HG03045 (cell line): ENCODE data around the gene TSHR.
A peak's percentile ranks its signal among the peaks of the same experiment; 100 is the strongest.
"Not testable (repeated sequence)": the region's sequence is repeated elsewhere in the genome, so short reads cannot be mapped to it uniquely, and the experiment has no call there.

Experiments used
- ATAC-seq: cut with Tn5 transposase; IDR thresholded peaks from one replicate; pipeline ENCODE4 v1.9.1; 2021; ENCODE audit warnings: mild to moderate bottlenecking, moderate library complexity; ENCODE audit not compliant: unreplicated experiment

Gene TSHR

DNA sequence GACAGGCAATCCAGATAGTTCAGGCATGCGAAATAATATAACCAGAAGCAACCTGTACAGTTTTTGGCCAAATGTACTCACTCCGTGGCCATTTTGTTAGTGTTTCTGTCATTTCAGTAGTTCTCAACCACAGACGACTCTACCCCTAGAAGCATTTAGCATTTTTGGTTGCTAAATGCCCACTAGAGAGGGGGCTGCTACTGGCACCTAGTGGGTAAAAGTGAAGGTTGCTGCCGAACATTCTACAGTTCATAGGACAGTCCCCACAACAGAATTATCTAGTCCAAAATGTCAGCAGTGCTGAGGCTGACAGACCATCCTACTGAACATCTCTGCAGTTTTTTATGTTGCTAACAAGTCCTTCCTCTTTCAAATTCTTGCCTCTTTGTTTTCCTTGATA lies 107.4 kb downstream of the TSHR start:
- no peak for ATAC-seq

DNA sequence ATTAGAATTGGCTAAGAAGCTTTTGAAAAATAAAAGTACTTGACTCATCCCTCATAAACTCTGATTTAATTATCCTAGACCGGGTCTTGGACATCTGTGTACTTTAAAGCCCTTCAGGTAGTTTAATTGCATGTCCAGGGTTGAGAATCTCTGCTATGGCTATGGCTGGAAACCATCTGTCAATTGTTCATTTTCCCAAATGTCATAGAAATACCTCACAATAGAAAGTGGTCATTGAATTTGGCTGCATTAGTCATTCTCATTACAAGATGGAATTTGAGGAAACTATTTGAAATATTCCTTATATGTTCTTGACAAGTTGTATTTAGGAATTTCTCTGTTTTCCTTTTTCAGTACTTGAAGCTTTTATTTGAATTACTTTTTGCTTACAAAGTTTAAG lies 111.3 kb downstream of the TSHR start:
- no peak for ATAC-seq

DNA sequence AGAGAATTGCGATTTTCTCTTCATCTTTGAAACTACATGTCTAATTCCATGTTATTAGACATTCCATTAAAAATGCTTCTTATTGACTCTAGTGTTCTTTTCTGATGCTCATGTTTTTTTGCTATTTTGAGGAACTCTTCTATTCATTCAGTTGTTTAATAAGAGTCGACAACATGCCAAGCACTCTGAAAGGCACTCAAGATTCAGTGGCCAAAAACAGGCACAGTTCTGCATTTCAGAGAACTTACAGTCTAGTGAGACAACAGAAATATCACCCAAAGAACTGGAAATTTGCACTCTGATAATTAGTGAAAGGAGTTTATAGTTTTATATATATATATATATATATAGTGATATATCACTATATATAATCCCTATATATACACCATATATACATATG lies 111.7 kb downstream of the TSHR start:
- ATAC-seq, result no peak

DNA sequence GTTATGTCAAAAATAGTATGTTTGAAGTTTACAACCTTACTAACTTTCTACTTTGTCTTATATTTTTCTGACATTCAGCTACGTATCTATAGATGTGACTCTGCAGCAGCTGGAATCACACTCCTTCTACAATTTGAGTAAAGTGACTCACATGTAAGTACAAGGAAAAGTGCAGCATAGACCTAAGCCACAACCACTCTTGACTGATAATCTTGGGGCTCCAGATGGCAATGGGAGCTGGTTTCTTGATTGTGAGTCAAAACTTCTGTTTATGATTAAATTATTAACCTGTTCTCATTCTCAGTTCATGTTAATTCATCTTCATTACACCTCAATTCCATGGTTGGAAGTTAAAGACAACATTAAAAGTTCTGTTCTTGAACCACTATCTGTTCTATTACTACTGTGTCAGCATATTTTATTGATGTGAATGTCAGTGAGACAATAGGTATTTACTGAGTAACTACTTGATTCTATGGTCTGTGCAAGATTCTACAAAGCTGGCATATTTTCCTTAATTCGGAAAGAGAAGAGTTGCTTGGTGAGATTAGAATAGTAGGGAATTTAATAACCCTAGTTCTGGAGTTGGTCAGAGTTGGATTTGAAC lies 112.9 kb downstream of the TSHR start:
- ATAC-seq, result no peak

DNA sequence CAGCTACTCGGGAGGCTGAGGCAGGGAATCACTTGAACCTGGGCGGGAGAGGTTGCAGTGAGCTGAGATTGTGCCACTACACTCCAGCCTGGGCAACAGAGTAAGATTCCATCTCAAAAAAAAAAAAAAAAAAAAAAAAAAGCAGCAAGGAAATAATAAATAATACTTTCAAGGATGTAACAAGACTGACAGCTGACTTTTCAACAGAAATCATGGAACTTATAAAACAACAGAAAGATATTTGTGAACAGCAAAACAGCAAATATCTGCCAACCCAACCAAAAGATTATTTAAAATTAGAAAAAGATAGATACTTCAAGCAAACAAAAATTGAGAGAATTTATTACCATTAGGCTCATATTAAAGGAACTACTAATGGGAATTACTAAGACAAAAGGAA lies 115.1 kb downstream of the TSHR start:
- no peak for ATAC-seq

DNA sequence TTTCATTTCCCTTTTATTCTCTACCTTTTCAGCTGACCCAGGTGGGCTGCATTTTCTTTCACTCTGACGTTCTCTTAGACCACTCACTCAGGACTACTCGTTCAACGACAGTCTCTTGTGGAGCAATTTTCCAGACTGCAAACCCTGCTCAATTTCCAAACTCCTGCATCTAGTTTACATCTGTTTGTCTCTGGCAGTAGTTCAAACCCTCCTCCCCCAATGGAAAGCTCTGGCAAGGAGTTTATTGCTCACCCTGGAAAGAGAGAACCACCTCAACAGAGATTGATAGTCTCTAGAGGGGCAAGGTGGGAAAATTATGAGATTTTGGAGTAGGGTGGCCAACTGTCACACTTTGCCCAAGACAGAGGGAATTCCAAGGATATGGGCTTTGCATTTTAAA lies 130.2 kb downstream of the TSHR start:
- no peak for ATAC-seq

DNA sequence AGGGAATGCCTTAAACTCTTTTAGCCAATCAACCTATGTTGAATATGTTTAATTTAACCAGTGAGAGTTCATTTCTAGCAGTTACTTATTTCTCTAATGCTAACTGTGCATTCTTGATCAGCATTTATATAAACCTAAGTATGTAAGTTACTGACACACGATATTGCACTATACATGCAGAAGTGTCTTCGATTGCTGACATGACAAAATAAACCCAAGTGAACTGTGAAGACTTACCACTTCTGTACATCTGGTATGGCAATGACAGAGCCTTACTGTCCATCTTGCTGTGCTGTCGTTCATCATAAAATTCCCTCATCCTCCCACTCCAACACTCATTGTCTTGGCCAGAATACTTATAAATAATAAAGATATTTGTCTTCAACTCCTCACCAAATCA lies 131.8 kb downstream of the TSHR start:
- no peak for ATAC-seq

DNA sequence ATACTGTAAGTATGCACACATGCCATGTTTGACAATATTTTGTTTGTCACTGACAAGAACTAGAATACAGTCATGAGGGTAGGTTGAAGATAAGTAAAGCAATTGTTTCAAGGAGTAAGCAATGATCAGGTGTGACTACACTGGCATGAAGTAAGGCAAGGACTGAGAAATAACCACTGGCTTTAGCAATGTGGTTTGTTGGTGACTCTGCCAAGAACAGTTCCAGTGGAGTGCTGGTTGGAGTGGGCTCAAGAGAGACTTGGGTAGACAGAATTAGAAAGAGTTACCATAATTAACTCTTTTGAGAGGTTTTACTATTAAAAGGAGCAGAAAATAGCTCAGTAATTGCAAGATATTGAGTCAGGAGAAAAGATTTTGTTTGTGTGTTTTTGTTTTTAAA lies 135.7 kb downstream of the TSHR start:
- ATAC-seq, result no peak

DNA sequence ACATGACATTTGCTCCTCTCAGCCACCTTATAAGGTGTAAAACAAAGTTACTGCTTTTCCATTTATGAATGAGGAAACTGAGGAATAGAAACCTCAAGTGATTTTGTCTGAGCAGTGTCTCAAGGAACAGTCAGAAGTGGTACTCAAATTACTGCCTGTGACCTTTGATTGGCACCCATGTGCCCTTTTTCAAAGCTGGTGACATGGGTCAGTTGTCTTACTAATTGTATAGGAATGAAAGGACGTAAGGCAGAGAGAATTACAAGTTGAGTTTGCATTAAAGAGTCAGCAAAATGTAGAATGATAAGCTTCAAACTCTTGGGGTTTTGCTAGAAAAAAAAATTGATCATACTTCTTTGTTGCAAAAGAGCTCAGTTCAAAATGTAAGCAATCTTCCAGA lies 136.2 kb downstream of the TSHR start:
- ATAC-seq, result no peak

DNA sequence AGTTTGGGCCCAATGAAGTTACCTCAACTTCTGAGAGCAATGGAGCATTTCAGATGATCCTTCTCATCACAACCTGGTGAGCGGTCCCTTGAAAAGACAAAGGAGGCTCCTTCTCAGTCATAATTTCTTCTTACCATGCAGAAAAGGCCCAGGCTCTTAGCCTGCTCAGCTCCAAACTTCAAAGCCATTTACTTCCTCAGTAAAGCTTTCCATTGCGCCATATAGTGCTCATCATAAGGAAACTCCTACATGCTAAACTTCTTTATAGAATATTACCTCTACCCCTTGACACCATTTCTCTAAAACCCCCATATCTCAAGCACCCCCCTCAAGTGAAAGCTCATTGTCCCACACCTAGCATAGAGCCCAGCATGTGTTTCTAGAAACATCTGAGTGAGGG lies 138.2 kb downstream of the TSHR start:
- no peak for ATAC-seq

DNA sequence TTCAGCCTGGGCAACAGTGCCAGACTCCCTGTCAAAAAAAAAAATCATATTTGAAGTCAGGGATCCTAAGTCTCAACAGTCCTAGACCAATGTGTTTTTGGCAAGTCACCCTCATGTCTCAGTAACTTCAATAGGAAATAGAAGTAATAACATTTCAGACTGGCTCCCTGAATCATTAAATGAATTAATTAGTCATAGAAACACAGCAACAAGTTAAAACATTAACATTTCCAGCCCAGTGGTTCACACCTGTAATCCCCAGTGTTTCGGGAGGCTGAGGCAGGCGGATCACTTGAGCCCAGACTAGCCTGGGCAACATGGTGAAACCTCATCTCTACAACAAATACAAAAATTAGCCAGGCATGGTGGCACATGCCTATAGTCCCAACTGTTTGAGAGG lies 140.1 kb downstream of the TSHR start:
- ATAC-seq, result no peak

DNA sequence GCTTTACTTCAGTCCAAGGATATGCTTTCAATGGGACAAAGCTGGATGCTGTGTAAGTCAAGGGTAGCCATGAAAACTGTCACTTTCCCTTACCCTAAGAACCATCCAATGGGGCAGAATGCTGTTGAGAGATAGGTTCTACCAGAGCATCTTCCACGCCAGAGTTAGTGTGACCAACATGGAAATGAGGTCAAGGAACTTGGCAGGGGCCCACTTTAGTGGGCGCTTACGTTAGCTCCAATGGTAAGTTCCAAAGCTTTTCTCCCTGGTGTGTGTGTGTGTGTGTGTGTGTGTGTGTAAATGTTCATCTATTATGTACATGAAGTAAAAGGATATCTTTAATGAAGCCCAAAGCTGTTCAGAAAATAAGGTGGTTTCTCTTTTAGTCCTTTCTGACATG lies 141.2 kb downstream of the TSHR start:
- ATAC-seq, result no peak

DNA sequence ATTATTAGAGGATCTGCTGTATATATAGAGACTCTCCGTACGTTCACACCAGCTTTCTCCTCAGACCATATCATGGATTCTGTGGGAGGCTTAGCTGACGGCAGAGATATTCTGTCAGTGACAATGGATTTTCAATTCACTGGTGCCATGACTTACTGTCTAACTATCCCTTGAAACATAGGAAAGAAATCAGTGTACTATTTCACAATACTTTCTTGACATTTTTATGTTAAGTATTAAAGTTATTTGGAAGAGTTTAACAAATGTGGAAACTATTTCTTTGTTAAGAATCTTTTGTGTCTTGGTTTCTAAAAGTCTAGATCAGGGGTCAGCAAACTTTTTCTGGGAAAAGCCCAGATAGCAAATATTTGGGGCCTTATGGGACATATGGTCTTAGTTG lies 146.8 kb downstream of the TSHR start:
- ATAC-seq, result no peak

DNA sequence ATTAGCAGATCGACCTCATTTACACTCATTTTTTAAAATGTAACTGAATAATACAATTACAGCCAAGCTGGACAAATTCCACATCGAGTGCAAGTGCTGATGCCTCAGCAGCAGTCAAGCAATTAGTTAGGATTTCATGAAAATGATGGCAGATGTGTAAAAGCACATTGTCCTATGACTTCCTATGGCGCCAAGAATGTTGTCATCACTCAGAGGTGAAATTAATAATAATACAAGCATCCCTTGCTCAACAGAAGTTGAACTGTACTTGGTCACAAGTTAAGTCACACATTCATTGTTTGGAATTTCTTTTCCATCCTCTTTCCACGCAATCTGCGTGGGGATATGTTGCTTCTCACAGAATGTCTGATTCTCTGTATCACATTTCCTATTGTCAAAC lies 148.0 kb downstream of the TSHR start:
- no peak for ATAC-seq

DNA sequence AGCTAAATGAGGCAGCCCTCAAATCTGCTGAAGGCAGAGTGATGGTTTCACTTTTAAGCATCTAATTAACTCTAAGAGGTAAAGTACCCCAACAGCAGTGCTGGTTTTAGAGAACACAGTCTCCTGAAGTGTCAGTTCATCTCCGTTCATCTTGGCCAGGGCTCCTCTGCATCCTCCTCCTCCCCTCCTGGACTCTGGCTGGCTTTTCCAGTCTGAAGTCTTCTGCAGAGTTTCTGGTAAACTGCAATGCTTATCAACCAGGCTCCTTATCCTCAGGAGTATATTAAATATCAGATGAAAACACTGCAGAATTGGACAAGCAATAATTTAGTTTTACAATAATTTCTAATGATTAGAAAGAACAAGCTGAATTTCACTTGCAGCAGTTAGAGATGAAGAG lies 150.0 kb downstream of the TSHR start:
- no peak for ATAC-seq

DNA sequence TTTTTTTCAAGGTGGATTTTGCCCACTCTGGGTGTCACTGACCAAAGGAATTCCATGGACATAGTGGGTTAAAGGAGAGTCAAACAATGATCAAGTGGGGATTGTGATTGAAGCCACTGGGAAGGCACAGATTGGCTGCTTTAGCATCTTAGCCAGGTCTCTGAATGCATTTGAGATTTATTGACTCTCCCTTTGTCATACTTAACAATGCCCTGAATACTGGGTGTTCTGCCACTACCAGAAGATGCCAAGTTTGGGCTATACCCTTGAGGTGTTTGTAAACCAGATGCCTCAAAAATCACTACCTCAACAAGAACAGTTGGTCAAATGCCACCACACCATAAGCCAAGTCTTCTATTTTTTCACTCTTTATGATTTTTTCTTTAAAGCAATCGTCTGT lies 150.5 kb downstream of the TSHR start:
- no peak for ATAC-seq

DNA sequence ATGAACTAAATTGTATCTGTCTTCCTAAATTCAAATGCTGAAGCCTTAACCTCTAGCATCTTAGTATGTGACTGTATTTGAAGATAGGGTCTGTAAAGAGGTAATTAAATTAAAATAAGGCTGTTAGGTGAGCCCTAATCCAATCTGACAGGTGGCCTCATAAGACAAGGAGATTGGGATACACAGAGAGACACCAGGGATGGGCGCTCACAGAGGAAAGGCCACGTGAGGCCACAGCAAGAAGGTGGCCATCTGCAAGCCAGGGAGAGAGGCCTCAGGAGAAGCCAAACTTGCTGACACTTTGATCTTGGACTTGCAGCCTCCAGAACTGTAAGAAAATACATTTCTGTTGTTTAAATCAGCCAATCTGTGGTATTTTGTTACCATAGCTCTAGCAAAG lies 154.8 kb downstream of the TSHR start:
- no peak for ATAC-seq

DNA sequence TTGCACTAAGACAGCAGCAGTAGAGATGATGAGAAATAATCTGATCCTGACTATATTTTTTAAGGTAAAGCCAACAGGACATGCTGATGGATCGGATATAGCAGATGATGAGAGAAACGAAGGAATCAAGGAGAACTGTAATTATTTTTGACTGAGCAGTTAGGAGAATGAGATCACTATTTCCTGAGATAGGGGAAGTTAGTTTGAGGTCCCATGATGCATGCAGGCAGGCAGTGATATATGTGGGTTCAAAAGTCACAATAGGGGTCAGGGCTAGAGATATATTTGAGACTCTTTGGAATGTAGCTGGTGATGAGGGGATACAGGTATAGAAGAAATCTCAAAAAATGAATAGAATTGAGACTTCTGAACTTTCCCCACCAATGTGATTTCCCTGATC lies 157.8 kb downstream of the TSHR start:
- no peak for ATAC-seq

DNA sequence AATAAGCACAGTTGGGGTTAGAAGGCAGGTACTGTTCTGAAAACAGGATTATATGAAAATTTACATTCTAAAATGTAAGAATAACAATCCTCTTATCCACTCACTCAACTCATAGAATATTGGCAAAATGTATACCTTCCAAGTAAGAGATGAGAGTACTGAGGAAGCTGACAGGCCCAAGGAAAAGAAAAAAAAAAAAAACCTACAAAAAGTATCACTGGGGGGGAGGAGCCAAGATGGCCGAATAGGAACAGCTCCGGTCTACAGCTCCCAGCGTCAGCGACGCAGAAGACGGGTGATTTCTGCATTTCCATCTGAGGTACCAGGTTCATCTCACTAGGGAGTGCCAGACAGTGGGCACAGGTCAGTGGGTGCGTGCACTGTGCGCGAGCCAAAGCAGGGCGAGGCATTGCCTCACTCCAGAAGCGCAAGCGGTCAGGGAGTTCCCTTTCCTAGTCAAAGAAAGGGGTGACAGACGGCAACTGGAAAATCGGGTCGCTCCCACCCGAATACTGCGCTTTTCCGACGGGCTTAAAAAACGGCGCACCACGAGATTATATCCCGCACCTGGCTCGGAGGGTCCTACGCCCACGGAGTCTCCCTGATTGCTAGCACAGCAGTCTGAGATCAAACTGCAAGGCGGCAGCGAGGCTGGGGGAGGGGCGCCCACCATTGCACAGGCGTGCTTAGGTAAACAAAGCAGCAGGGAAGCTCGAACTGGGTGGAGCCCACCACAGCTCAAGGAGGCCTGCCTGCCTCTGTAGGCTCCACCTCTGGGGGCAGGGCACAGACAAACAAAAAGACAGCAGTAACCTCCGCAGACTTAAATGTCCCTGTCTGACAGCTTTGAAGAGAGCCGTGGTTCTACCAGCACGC lies 158.8 kb downstream of the TSHR start:
- not testable (repeated sequence) for ATAC-seq

DNA sequence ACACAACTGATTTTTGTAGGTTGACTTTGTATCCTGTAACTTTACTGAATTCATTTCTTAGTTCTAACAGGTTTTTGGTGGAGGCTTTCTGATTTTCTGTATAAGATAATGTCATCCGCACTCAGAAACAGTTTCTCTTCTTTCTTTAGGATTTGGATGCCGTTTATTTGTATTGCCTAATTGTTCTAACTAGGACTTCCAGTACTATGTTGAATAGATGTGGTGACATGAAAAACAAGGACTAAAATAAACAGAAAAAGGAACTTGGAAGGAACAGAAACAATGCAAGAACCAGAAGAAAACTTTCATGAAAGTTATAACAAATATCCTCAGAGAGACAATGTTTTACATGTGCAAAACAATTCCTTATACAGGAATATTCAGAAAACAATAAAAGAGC lies 165.1 kb downstream of the TSHR start:
- no peak for ATAC-seq

DNA sequence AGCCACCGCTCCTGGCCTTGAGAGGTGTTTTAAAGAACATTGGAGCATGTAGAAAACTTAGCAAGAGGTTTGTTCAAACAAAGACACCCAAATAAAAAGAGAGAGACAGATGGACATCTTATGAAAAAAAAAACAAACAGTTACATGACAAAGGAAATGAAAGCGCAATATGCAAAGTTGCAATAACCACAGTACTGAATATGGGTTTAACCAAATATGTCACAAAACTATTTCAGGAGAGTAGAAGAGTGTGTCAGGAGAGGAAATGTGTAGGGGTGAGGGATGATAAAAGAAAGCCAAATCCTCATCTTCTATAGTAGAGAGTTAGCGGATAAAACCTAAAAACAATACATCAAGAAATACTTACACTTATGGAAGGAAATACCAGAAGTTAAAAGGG lies 166.9 kb downstream of the TSHR start:
- peak; percentile 99 for ATAC-seq

DNA sequence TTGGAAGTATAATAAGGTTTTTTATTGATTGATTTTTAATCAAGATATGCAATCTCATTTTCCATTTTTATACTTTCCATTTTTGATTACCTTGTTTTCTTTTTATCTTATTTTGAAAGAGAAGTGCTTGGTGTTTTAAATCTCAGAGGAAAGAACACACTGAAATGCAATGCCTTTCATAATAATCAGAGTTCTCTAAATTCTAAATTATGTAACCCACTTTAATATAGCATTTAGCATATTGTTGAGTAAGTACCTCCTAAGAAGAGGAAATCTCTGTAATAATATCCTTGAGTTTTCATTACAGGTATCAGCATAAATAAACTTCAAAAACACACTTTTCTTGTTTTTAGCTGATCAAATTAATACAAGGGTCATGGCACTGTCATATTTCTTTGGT lies 168.4 kb downstream of the TSHR start:
- no peak for ATAC-seq

DNA sequence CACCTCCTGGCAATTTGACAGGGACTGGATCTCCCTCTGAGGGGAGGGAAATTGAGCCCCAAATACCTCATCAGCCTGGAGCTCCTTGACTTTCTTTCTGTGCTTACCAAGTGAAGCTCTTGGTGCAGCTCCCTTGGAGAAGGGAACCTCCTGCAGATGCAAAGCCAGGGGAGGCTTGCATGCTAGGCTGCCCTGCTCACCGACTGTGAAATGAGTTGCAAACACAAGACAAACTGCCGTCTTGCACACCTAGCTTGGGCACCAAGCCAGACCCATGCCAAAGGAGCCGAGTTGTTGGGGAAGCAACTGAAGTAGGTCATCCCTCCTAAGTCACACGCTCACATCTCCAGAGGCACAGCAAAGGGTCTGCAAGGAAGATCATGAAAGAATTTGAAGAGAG lies 170.1 kb downstream of the TSHR start:
- no peak for ATAC-seq
